IMR-90 (cell line): Measurements from ENCODE around the gene HTR1E. TPM values are rescaled to one million over a fixed set of nuclear protein-coding genes. Genes with fewer than 3 reads are reported as not detected.

ENCODE experiments used
- ATAC-seq: fragments of 200-7000 bp; cut with Tn5 transposase; 2 replicates; pipeline ENCODE4 v1.9.1; 2020; ENCODE audit warnings: low read depth, mild to moderate bottlenecking, moderate library complexity
- BruUV-seq: library from RNA; stranded (reverse); fragments of 400-500 nt; replicated peaks from 2 replicates; lab custom pipeline; 2021; lab: Mats Ljungman, UMichigan
- CTCF ChIA-PET: fragments of 300-600 bp; formaldehyde crosslinking; extraction: SDS; loops from one replicate; lab custom pipeline; 2021; ENCODE audit warnings: antibody characterized with exemption; lab: Yijun Ruan, JAX
- POLR2A ChIA-PET: fragments of 300-600 bp; sonication (Branson Sonifier 250); formaldehyde crosslinking; loops from one replicate; lab custom pipeline; 2022; ENCODE audit warnings: antibody characterized with exemption; ENCODE audit not compliant: unreplicated experiment; lab: Charles Lee
- DNase-seq: peaks from one replicate; pipeline ENCODE4 v3.0.0; 2013
- H2AFZ ChIP-seq: replicated peaks from 2 replicates; pipeline ENCODE3; 2013; ENCODE audit warnings: low read length, mild to moderate bottlenecking; ENCODE audit not compliant: poor library complexity
- H2AK5ac ChIP-seq: 2 replicates; pipeline ENCODE4 v1.6.1; 2013; ENCODE audit warnings: low read depth, low read length, inconsistent platforms
- H2AK9ac ChIP-seq: replicated peaks from 2 replicates; pipeline ENCODE3; 2013; ENCODE audit warnings: mild to moderate bottlenecking, low read depth, low read length, moderate library complexity; ENCODE audit not compliant: poor library complexity
- H2BK120ac ChIP-seq: 2 replicates; pipeline ENCODE4 v1.6.1; 2013; ENCODE audit warnings: low read depth, low read length, inconsistent platforms
- H2BK15ac ChIP-seq: 3 replicates; pipeline ENCODE4 v1.6.1; 2013; ENCODE audit warnings: low read depth, low read length, inconsistent platforms
- H2BK20ac ChIP-seq: 2 replicates; pipeline ENCODE4 v1.6.1; 2013; ENCODE audit warnings: low read depth, mild to moderate bottlenecking, inconsistent platforms, low read length, moderate library complexity
- H2BK5ac ChIP-seq: 2 replicates; pipeline ENCODE4 v1.6.1; 2013; ENCODE audit warnings: mild to moderate bottlenecking, low read depth, low read length, inconsistent platforms; ENCODE audit not compliant: poor library complexity, severe bottlenecking
- H3K14ac ChIP-seq: replicated peaks from 2 replicates; pipeline ENCODE4 v1.6.1; 2013; ENCODE audit warnings: low read depth, low read length, inconsistent platforms
- H3K18ac ChIP-seq: 2 replicates; pipeline ENCODE4 v1.6.1; 2013; ENCODE audit warnings: low read depth, low read length, control low read depth
- H3K23ac ChIP-seq: 2 replicates; pipeline ENCODE4 v1.6.1; 2013; ENCODE audit warnings: low read depth, low read length, inconsistent platforms
- H3K27ac ChIP-seq: 2 replicates; pipeline ENCODE4 v1.5.1; 2013; ENCODE audit warnings: mild to moderate bottlenecking, control low read depth, low read length; ENCODE audit not compliant: insufficient read depth
- H3K27me3 ChIP-seq: 2 replicates; pipeline ENCODE4 v1.6.1; 2013; ENCODE audit warnings: low read length; ENCODE audit not compliant: control insufficient read depth, insufficient read depth
- H3K36me3 ChIP-seq: 2 replicates; pipeline ENCODE4 v1.6.1; 2013; ENCODE audit warnings: low read length, mixed read lengths; ENCODE audit not compliant: control insufficient read depth, insufficient read depth
- H3K4ac ChIP-seq: 2 replicates; pipeline ENCODE4 v1.6.1; 2013; ENCODE audit warnings: low read depth, low read length, inconsistent platforms
- H3K4me1 ChIP-seq: 2 replicates; pipeline ENCODE4 v1.6.1; 2013; ENCODE audit warnings: low read length, mixed read lengths; ENCODE audit not compliant: control insufficient read depth, insufficient read depth
- H3K4me2 ChIP-seq: 2 replicates; pipeline ENCODE4 v1.6.1; 2013; ENCODE audit warnings: low read depth, mild to moderate bottlenecking, control low read depth, low read length, moderate library complexity
- H3K4me3 ChIP-seq: 2 replicates; pipeline ENCODE4 v1.5.1; 2013; ENCODE audit warnings: low read depth, mild to moderate bottlenecking, control low read depth, low read length, moderate library complexity; ENCODE audit not compliant: insufficient read depth
- H3K56ac ChIP-seq: 2 replicates; pipeline ENCODE4 v1.6.1; 2013; ENCODE audit warnings: low read length, inconsistent platforms; ENCODE audit not compliant: insufficient read depth; ENCODE audit errors: extremely low read depth
- H3K79me1 ChIP-seq, 2 experiments: 2 replicates each; pipeline ENCODE4 v1.6.1; 2013; ENCODE audit warnings: low read length in 2 of 2, inconsistent platforms in 1 of 2, low read depth in 1 of 2
- H3K9ac ChIP-seq: 2 replicates; pipeline ENCODE4 v1.6.1; 2013; ENCODE audit warnings: low read depth, low read length, control low read depth
- H3K9me1 ChIP-seq: 2 replicates; pipeline ENCODE4 v1.6.1; 2013; ENCODE audit warnings: low read length, inconsistent platforms; ENCODE audit not compliant: insufficient read depth
- H3K9me3 ChIP-seq: 2 replicates; pipeline ENCODE4 v1.6.1; 2013; ENCODE audit warnings: low read length; ENCODE audit not compliant: control insufficient read depth, insufficient read depth
- H4K20me1 ChIP-seq: 2 replicates; pipeline ENCODE4 v1.6.1; 2013; ENCODE audit warnings: low read length, inconsistent platforms; ENCODE audit not compliant: insufficient read depth
- H4K5ac ChIP-seq: 2 replicates; pipeline ENCODE4 v1.6.1; 2013; ENCODE audit warnings: mild to moderate bottlenecking, low read depth, low read length, control low read depth
- H4K8ac ChIP-seq, 2 experiments: 2 replicates each; pipeline ENCODE4 v1.6.1; 2013; ENCODE audit warnings: low read depth in 2 of 2, low read length in 2 of 2, control low read depth in 1 of 2, inconsistent platforms in 1 of 2
- H4K91ac ChIP-seq: 2 replicates; pipeline ENCODE4 v1.6.1; 2013; ENCODE audit warnings: low read depth, low read length, inconsistent platforms; ENCODE audit not compliant: insufficient read depth
- BHLHE40 ChIP-seq: fragments of 150-350 bp; IDR thresholded peaks from 2 replicates; pipeline ENCODE4 v1.6.1; 2016; ENCODE audit warnings: mild to moderate bottlenecking, low read depth, low read length
- CTCF ChIP-seq: conservative IDR thresholded peaks from 2 replicates; pipeline ENCODE4 v1.5.1; 2012; ENCODE audit warnings: mild to moderate bottlenecking, low read depth, low read length, improper control_type of control experiment
- FOS ChIP-seq: fragments of 150-350 bp; IDR thresholded peaks from 2 replicates; pipeline ENCODE4 v1.6.1; 2016; ENCODE audit warnings: low read depth, low read length
- MAFK ChIP-seq: IDR thresholded peaks from 2 replicates; pipeline ENCODE4 v1.6.1; 2012; ENCODE audit warnings: low read depth, low read length, improper control_type of control experiment
- MAZ ChIP-seq: IDR thresholded peaks from 2 replicates; pipeline ENCODE4 v1.6.1; 2012; ENCODE audit warnings: low read depth, mild to moderate bottlenecking, low read length, improper control_type of control experiment, moderate library complexity, borderline replicate concordance
- MXI1 ChIP-seq: IDR thresholded peaks from 2 replicates; pipeline ENCODE4 v1.6.1; 2012; ENCODE audit warnings: low read depth, mild to moderate bottlenecking, low read length, moderate library complexity, borderline replicate concordance
- NFE2L2 ChIP-seq: fragments of 150-350 bp; IDR thresholded peaks from 2 replicates; pipeline ENCODE4 v1.6.1; 2016; ENCODE audit warnings: low read depth, mild to moderate bottlenecking, low read length
- POLR2A ChIP-seq: IDR thresholded peaks from 2 replicates; pipeline ENCODE4 v1.6.1; 2012; ENCODE audit warnings: mild to moderate bottlenecking, low read depth, low read length
- RAD21 ChIP-seq: IDR thresholded peaks from 2 replicates; pipeline ENCODE4 v1.6.1; 2012; ENCODE audit warnings: low read length, improper control_type of control experiment
- RCOR1 ChIP-seq: IDR thresholded peaks from 2 replicates; pipeline ENCODE4 v1.6.1; 2012; ENCODE audit warnings: mild to moderate bottlenecking, low read length, improper control_type of control experiment; ENCODE audit not compliant: insufficient replicate concordance
- SMC3 ChIP-seq: fragments of 150-350 bp; IDR thresholded peaks from 2 replicates; pipeline ENCODE4 v1.6.1; 2016; ENCODE audit warnings: low read depth, mild to moderate bottlenecking, antibody characterized with exemption, low read length, moderate library complexity
- WGBS, 2 experiments: methylation state at CpG; one replicate each; pipeline versions ENCODE4 v1.1.5 to v1.1.7; 2013; ENCODE audit warnings: missing lambda C conversion rate in 2 of 2; ENCODE audit not compliant: insufficient read length in 1 of 2; ENCODE audit errors: extremely low coverage in 2 of 2; 5-methylcytosine and 5-hydroxymethylcytosine counted together
- dilution Hi-C: fragments of 300-500 bp; cut with HindIII; formaldehyde crosslinking; loops from one replicate; pipeline ENCODE4 v1.14.3; 2018; ENCODE audit warnings: low sequenced_read_pairs; ENCODE audit not compliant: unreplicated experiment
- in situ Hi-C: fragments of 300-500 bp; cut with MboI; formaldehyde crosslinking; loops from 3 replicates; pipeline ENCODE4 v1.14.3; 2019; ENCODE audit warnings: low sequenced_read_pairs, inconsistent platforms, mixed read lengths
- intact Hi-C: fragments of 100-400 bp; cut with micrococcal nuclease; formaldehyde crosslinking; loops from 2 replicates; pipeline ENCODE4 v1.10.0; 2022
- polyA plus RNA-seq, 3 experiments: library from polyadenylated mRNA; depleted of rRNA; stranded (reverse); fragments of >200 nt; gene quantifications; 2 replicates each; pipeline ENCODE4 v1.2.3, GENCODE V29; 2012; ENCODE audit warnings: low replicate concordance in 1 of 3
- total RNA-seq: library from RNA; depleted of rRNA; stranded (reverse); fragments of >200 nt; gene quantifications from 2 replicates; pipeline ENCODE4 v1.2.3, GENCODE V29; 2012
- TF ChIP-seq, protein P1 (sequence below): fragments of 150-350 bp; IDR thresholded peaks from 2 replicates; pipeline ENCODE4 v1.6.1; 2016; ENCODE audit warnings: low read depth, mild to moderate bottlenecking, low read length, moderate library complexity, borderline replicate concordance
- TF ChIP-seq, protein P2 (sequence below): fragments of 150-350 bp; IDR thresholded peaks from 2 replicates; pipeline ENCODE4 v1.6.1; 2017; ENCODE audit warnings: mild to moderate bottlenecking, antibody characterized with exemption, low read length, low read depth

The HTR1E gene
- total and polyA plus RNA-seq, 2 of the 4 experiments (the other 2 are of a cell fraction): not detected

DNA sequence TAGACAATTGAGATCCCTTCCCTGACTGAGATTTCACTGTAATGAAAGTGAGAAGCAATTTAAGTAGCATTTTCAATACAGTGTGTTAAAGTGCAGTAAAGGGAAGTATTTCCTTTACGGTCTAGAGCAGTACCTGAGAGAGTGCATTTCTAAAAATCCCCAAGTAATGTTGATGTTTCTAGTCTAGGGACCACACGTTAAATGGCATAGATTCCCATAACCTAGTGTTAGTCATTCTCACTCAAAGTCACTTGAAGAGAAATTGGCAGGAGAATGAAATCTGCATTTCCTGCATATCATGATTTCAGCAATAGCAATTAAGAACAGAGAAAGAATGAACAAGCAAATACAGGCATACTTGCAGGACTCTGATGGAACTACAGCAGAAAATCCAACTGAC is 89.7 kb downstream of the HTR1E start:
- no peaks in the 10 kb centered on the region for H3K9me1 ChIP-seq
- no peak overlapping the region for H3K14ac ChIP-seq
- no peak overlapping the region for H3K4ac ChIP-seq
- no peak overlapping the region for H2BK5ac ChIP-seq
- H3K36me3 ChIP-seq: no peaks in the 10 kb centered on the region
- no peaks in the 10 kb centered on the region for H4K20me1 ChIP-seq
- CTCF ChIA-PET: no interaction called here
- intact Hi-C loops (no loop called here), dilution Hi-C loops (no loop called here), in situ Hi-C loops (no loop called here)
- POLR2A ChIA-PET: no interaction called here
- WGBS, 2 experiments: no CpG with 5 or more reads among the region's 2 CpGs
- no peak overlapping the region for H2AFZ ChIP-seq
- BruUV-seq: no TSS peak
- no peak overlapping the region for H4K8ac ChIP-seq
- no peak overlapping the region for H3K18ac ChIP-seq
- no peak overlapping the region for H2AK5ac ChIP-seq
- no peak overlapping the region for H4K5ac ChIP-seq
- H2BK20ac ChIP-seq: no peak overlapping the region
- no peak overlapping the region for H3K23ac ChIP-seq
- H3K27me3 ChIP-seq: no peaks in the 10 kb centered on the region
- H3K27ac ChIP-seq: no peak overlapping the region
- H2BK120ac ChIP-seq: no peak overlapping the region
- no peak overlapping the region for H2BK15ac ChIP-seq
- TF ChIP-seq MAZ: no peak
- TF ChIP-seq SMC3: no peak
- TF ChIP-seq NFE2L2: no peak
- no peak for TF ChIP-seq BHLHE40
- TF ChIP-seq, protein P1, sequence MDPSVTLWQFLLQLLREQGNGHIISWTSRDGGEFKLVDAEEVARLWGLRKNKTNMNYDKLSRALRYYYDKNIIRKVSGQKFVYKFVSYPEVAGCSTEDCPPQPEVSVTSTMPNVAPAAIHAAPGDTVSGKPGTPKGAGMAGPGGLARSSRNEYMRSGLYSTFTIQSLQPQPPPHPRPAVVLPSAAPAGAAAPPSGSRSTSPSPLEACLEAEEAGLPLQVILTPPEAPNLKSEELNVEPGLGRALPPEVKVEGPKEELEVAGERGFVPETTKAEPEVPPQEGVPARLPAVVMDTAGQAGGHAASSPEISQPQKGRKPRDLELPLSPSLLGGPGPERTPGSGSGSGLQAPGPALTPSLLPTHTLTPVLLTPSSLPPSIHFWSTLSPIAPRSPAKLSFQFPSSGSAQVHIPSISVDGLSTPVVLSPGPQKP: no peak
- no peak for TF ChIP-seq RCOR1
- TF ChIP-seq FOS: no peak
- TF ChIP-seq MAFK: no peak
- TF ChIP-seq POLR2A: no peak
- TF ChIP-seq RAD21: no peak
- TF ChIP-seq CTCF: no peak
- TF ChIP-seq, protein P2, sequence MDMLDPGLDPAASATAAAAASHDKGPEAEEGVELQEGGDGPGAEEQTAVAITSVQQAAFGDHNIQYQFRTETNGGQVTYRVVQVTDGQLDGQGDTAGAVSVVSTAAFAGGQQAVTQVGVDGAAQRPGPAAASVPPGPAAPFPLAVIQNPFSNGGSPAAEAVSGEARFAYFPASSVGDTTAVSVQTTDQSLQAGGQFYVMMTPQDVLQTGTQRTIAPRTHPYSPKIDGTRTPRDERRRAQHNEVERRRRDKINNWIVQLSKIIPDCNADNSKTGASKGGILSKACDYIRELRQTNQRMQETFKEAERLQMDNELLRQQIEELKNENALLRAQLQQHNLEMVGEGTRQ: no peak
- no peak for TF ChIP-seq MXI1
- ATAC-seq (no peak), DNase-seq (no peak)
- no peak overlapping the region for H3K9ac ChIP-seq
- no peak overlapping the region for H3K56ac ChIP-seq
- H4K91ac ChIP-seq: no peak overlapping the region
- H3K4me2 ChIP-seq: no peak overlapping the region
- H3K79me1 ChIP-seq: no peaks in the 10 kb centered on the region
- H3K9me3 ChIP-seq: no peaks in the 10 kb centered on the region
- H3K4me1 ChIP-seq: no peaks in the 10 kb centered on the region
- no peak overlapping the region for H3K4me3 ChIP-seq
- H2AK9ac ChIP-seq: no peak overlapping the region
